ENCODE results near the gene TANC1.

DNA sequence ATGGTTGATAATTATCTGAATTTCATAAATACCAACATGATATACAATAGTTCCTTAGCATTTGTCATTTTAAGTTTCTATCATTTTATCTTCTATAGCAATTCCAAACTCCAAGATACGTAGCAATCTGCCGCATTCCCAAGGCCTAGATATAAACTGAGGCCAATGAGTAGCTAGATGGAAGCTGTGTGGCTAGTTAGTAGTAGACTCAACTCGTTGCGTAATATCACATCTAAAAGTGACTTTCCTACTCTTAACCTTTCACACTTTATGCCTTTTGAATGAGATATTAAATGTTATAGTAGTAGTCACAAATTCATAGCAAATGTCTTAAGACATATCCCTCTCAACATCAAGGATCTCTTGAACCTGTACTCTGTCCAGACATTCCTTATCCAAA is 284.5 kb downstream of the TANC1 start:
- no peak for TF ChIP-seq POLR2A (IDR thresholded peaks at IDR 0.05)
- TF ChIP-seq, protein P1, sequence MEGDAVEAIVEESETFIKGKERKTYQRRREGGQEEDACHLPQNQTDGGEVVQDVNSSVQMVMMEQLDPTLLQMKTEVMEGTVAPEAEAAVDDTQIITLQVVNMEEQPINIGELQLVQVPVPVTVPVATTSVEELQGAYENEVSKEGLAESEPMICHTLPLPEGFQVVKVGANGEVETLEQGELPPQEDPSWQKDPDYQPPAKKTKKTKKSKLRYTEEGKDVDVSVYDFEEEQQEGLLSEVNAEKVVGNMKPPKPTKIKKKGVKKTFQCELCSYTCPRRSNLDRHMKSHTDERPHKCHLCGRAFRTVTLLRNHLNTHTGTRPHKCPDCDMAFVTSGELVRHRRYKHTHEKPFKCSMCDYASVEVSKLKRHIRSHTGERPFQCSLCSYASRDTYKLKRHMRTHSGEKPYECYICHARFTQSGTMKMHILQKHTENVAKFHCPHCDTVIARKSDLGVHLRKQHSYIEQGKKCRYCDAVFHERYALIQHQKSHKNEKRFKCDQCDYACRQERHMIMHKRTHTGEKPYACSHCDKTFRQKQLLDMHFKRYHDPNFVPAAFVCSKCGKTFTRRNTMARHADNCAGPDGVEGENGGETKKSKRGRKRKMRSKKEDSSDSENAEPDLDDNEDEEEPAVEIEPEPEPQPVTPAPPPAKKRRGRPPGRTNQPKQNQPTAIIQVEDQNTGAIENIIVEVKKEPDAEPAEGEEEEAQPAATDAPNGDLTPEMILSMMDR (IDR thresholded peaks at IDR 0.05), result no peak
